RWPE2 (cell line): ENCODE data around the gene KRT78.

Experiments used
- ATAC-seq: fragments of 200-7000 bp; cut with Tn5 transposase; 3 replicates; pipeline ENCODE4 v1.9.1; 2021; ENCODE audit warnings: low read depth
- DNase-seq: peaks from one replicate; pipeline ENCODE4 v3.0.0-alpha.2; 2020; ENCODE audit warnings: low spot score
- H3K27ac ChIP-seq: fragments of 450-650 bp; 2 replicates; pipeline ENCODE4 v1.5.1; 2017; ENCODE audit warnings: mild to moderate bottlenecking; ENCODE audit not compliant: poor library complexity, severe bottlenecking
- H3K27me3 ChIP-seq: fragments of 250-450 bp; sonication (Bioruptor Pico); 2 replicates; pipeline ENCODE4 v1.5.1; 2021; ENCODE audit warnings: mild to moderate bottlenecking, moderate library complexity; ENCODE audit not compliant: insufficient read depth, poor library complexity, severe bottlenecking
- H3K36me3 ChIP-seq: fragments of 250-450 bp; sonication (Bioruptor Pico); 2 replicates; pipeline ENCODE4 v1.5.1; 2020; ENCODE audit warnings: low read depth, mild to moderate bottlenecking, moderate library complexity
- H3K4me1 ChIP-seq: fragments of 250-450 bp; sonication (Bioruptor Pico); 2 replicates; pipeline ENCODE4 v1.5.1; 2021; ENCODE audit warnings: mild to moderate bottlenecking, moderate library complexity; ENCODE audit not compliant: insufficient read depth, poor library complexity, severe bottlenecking
- H3K4me3 ChIP-seq: fragments of 250-450 bp; sonication (Bioruptor Pico); 2 replicates; pipeline ENCODE4 v1.5.1; 2021; ENCODE audit warnings: mild to moderate bottlenecking, moderate library complexity; ENCODE audit not compliant: severe bottlenecking
- H3K9me3 ChIP-seq: fragments of 250-450 bp; sonication (Bioruptor Pico); 2 replicates; pipeline ENCODE4 v1.5.1; 2021; ENCODE audit warnings: mild to moderate bottlenecking, moderate library complexity; ENCODE audit not compliant: severe bottlenecking
- TF ChIP-seq, protein P1 (sequence below): fragments of 450-650 bp; IDR thresholded peaks from one replicate; pipeline ENCODE4 v1.5.1; 2017; ENCODE audit warnings: mild to moderate bottlenecking, moderate library complexity; ENCODE audit not compliant: poor library complexity, severe bottlenecking

KRT78 gene

DNA sequence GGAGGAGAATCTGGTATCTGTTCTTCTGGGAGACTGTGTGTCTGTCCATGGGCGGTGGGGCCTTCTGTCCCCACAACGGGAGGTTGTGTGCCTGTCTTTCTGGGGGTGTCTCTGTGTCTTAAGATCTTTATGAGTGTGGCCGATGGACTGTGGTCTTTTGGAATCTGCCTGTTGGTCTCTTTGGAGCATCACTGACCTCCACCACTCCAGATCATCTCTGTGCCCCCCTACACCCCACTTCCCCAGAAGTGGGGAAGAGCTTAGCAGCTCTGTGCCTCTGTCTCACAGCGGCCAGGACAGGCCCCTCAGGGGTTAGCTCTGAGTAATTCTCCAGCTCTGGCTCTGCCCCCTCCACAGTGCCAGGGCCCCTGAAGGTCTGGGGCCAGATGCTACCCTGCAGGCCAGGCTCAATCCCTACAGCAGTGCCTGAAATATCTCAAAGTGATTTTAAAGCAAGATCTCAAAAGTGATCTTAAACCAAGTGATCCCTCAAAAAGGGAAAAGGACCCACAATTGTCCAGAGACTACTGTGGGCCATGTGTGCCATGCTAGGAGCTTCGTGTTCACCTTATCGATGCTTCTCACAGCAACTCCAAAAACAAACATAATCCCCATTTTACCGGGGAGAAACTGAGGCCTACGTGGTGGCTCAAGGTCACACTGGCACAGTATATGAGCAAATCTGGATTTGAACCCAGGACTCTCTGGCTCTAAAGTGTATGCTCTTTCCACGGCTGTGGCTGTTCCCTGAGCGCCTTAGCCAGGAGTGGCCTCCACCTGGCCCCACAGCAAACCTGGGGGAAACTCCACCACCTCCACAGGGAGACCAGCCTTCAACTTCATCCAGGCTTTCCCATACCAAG is 26.0 kb upstream of the KRT78 start:
- peak overlapping the region; percentile 94 for H3K27ac ChIP-seq
- peaks cover 61% of the 10 kb centered on the region for H3K4me1 ChIP-seq

DNA sequence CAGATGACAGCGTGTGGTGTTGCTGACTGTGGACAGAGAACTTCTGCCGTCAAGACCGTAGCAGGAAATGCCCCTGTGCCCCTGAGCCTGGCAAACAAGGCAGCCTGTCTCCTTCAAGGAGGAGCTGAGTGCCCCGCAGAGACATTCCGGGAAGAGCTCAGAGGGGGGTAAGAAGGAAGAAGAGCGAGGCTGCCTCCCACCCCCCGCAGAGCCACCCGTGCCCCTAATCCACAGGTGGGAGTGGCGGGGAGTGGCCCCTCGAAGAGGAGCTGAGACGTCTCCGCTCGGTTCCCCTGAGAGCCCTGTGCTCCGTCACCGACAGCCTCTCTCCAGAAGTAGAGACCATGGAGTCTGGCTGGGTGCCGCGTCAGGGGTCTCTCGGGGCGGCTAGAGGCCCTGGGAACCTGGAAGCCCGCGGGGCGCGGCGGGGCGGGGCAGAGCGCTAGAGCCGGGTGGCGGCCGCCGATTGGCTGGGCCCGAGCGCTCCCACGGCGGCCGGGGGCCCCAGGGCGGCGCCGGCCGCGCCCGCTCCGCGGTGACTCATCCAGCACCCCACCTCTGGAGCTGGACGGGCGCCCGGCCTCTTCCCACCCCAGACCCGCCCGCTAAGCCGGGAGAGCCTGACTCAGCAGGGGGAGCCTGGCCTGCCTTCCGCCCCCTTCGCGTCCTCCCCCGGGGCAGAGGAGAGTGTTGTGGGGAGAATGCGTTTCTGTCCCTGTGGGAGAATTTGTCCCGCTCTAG is 25.2 kb upstream of the KRT78 start:
- TF ChIP-seq, protein P1, sequence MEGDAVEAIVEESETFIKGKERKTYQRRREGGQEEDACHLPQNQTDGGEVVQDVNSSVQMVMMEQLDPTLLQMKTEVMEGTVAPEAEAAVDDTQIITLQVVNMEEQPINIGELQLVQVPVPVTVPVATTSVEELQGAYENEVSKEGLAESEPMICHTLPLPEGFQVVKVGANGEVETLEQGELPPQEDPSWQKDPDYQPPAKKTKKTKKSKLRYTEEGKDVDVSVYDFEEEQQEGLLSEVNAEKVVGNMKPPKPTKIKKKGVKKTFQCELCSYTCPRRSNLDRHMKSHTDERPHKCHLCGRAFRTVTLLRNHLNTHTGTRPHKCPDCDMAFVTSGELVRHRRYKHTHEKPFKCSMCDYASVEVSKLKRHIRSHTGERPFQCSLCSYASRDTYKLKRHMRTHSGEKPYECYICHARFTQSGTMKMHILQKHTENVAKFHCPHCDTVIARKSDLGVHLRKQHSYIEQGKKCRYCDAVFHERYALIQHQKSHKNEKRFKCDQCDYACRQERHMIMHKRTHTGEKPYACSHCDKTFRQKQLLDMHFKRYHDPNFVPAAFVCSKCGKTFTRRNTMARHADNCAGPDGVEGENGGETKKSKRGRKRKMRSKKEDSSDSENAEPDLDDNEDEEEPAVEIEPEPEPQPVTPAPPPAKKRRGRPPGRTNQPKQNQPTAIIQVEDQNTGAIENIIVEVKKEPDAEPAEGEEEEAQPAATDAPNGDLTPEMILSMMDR = no peak
- H3K27ac ChIP-seq = peak overlapping the region; percentile 94
- ATAC-seq (peak; percentile 63), DNase-seq (peak; percentile 97)
- H3K9me3 ChIP-seq = no peaks in the 10 kb centered on the region
- H3K4me3 ChIP-seq = peak overlapping the region; percentile 22
- H3K36me3 ChIP-seq = no peaks in the 10 kb centered on the region
- H3K27me3 ChIP-seq = no peaks in the 10 kb centered on the region
- H3K4me1 ChIP-seq = peaks cover 58% of the 10 kb centered on the region

More for the DNA sequence above, 26.0 kb upstream of the KRT78 start:
- Histone ChIP-seq H3K9me3 (no peaks in the 10 kb centered on the region), H3K36me3 (no peaks in the 10 kb centered on the region), H3K4me3 (no peak overlapping the region), H3K27me3 (no peaks in the 10 kb centered on the region)
- DNase-seq = no peak
- no peak for ATAC-seq
- TF ChIP-seq, protein P1 = no peak

DNA sequence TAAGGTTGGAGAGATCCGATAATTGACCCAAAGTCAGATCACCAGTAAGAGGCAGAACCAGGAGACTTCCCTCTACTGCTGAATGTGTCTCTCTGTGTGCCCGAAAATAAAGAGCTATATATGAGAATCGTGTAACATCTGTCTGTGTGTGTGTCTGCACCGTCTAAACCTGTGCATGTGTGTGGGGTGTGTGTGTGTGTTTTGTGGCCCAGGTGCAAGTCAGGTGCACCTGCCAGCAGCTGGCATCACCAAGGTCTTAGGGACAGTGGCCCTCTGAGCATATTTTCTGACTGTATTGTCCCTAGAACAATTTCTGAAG is 24.7 kb upstream of the KRT78 start:
- TF ChIP-seq, protein P1 = no peak
- no peak overlapping the region for H3K4me3 ChIP-seq
- no peaks in the 10 kb centered on the region for H3K36me3 ChIP-seq
- peak overlapping the region; percentile 94 for H3K27ac ChIP-seq
- H3K4me1 ChIP-seq = peaks cover 52% of the 10 kb centered on the region
- DNase-seq = no peak
- H3K27me3 ChIP-seq = no peaks in the 10 kb centered on the region
- ATAC-seq = no peak
- H3K9me3 ChIP-seq = no peaks in the 10 kb centered on the region

DNA sequence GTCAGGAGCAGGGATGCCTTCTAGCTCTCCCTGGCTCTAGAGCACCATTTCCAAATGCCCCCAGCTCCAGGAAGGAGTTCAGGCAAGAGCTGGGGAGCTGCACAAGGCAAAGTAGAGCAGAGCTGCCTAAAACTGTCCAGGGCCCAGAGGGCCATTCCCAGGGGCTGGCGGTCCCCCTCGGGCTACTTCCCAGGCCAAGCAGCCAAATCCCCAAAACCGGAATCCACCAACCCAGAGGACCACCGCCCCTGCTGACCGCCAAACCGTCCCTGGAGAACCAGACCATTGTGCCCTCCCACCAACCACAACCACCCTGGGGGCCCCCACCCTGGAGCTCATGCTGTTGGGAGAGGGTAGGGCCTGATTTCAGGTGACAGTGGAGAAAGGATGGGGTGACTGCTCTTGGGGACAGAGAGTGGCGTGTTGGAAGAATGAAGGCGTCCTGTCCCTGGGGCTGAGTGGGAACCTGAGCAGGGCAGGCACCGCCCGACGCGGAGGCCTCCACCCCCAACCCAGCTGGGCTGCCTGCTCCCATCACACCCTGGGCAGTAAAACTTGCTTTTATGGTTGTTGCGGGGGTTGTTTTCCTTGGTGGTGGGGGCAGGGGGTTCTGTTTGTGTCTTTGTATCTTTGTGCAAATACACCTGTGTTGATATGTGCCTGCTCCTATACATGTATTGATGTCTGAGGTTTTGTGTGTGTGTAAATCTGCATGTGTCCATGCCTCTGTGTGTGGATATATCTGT is 24.0 kb upstream of the KRT78 start:
- Histone ChIP-seq H3K27me3 (no peaks in the 10 kb centered on the region), H3K4me1 (peaks cover 52% of the 10 kb centered on the region), H3K9me3 (no peaks in the 10 kb centered on the region), H3K36me3 (no peaks in the 10 kb centered on the region), H3K27ac (peak overlapping the region; percentile 94), H3K4me3 (no peak overlapping the region)
- no peak for ATAC-seq
- TF ChIP-seq, protein P1 = no peak
- no peak for DNase-seq
